HepG2 (cell line): ENCODE measurements around the gene LRRC19. TPM values are rescaled to one million over a fixed set of nuclear protein-coding genes. Genes with fewer than 3 reads are reported as not detected.
A peak's percentile ranks its signal among the peaks of the same experiment; 100 is the strongest.

ENCODE experiments used
- CCAR2 ChIP-seq: fragments of 200-400 bp; formaldehyde crosslinking; optimal IDR thresholded peaks from 2 replicates; pipeline ENCODE3; 2018; ENCODE audit warnings: low read depth, mild to moderate bottlenecking, low read length, moderate library complexity
- CSRNP2 ChIP-seq: sonication (generic); formaldehyde crosslinking; conservative IDR thresholded peaks from 2 replicates; pipeline ENCODE4 v1.8.0; 2022; ENCODE audit warnings: low read depth, missing genetic modification reagents
- IRX3 ChIP-seq: sonication (generic); formaldehyde crosslinking; IDR thresholded peaks from 2 replicates; pipeline ENCODE4 v1.8.1; 2023; ENCODE audit warnings: mild to moderate bottlenecking, low read depth, missing genetic modification reagents, borderline replicate concordance
- MYPOP ChIP-seq: sonication (generic); formaldehyde crosslinking; IDR thresholded peaks from 2 replicates; pipeline ENCODE4 v1.8.1; 2023; ENCODE audit warnings: mild to moderate bottlenecking, moderate library complexity, missing genetic modification reagents
- PRPF4 ChIP-seq: fragments of 200-400 bp; formaldehyde crosslinking; IDR thresholded peaks from 2 replicates; pipeline ENCODE4 v1.6.1; 2016; ENCODE audit warnings: low read length, low read depth; ENCODE audit not compliant: poor library complexity, severe bottlenecking
- RFXANK ChIP-seq: IDR thresholded peaks from 2 replicates; pipeline ENCODE4 v1.6.1; 2016
- THAP8 ChIP-seq: sonication (generic); formaldehyde crosslinking; IDR thresholded peaks from 2 replicates; pipeline ENCODE4 v1.5.1; 2020; ENCODE audit warnings: missing genetic modification reagents, mild to moderate bottlenecking, borderline replicate concordance
- ZBTB2 ChIP-seq: sonication (generic); formaldehyde crosslinking; IDR thresholded peaks from 2 replicates; pipeline ENCODE4 v1.8.0; 2022; ENCODE audit warnings: low read depth, missing genetic modification reagents
- ZBTB46 ChIP-seq: sonication (generic); formaldehyde crosslinking; IDR thresholded peaks from 2 replicates; pipeline ENCODE4 v1.4.0; 2020; ENCODE audit warnings: mild to moderate bottlenecking, missing genetic modification reagents, borderline replicate concordance
- ZNF121 ChIP-seq: sonication (generic); formaldehyde crosslinking; IDR thresholded peaks from 2 replicates; pipeline ENCODE4 v1.5.0; 2020; ENCODE audit warnings: mild to moderate bottlenecking, missing genetic modification reagents
- ZNF280B ChIP-seq: sonication (generic); formaldehyde crosslinking; IDR thresholded peaks from 2 replicates; pipeline ENCODE4 v1.5.0; 2020; ENCODE audit warnings: missing genetic modification reagents, mild to moderate bottlenecking, borderline replicate concordance
- ZNF33B ChIP-seq: sonication (generic); formaldehyde crosslinking; IDR thresholded peaks from 2 replicates; pipeline ENCODE4 v1.5.1; 2020; ENCODE audit warnings: mild to moderate bottlenecking, missing genetic modification reagents
- ZNF790 ChIP-seq: sonication (generic); formaldehyde crosslinking; IDR thresholded peaks from 2 replicates; pipeline ENCODE4 v1.8.0; 2022; ENCODE audit warnings: missing genetic modification reagents, mild to moderate bottlenecking, borderline replicate concordance
- polyA plus RNA-seq, 8 experiments: library from polyadenylated mRNA; depleted of rRNA in 3 of 8; stranded (reverse) in 7 of 8; unstranded in 1 of 8; fragments of >200 nt; fragmentation: Illumina TruSeq in 4 of 8; extraction: Trizol in 4 of 8; gene quantifications; 2 replicates each; pipeline versions ENCODE4 v1.2.1 to v1.2.3, GENCODE V29; 2011 to 2016; ENCODE audit warnings: low read depth in 4 of 8, missing spikeins in 1 of 8, mixed read lengths in 1 of 8; ENCODE audit not compliant: insufficient read depth in 1 of 8
- total RNA-seq, 5 experiments: library from RNA; depleted of rRNA; stranded (reverse); fragments of >200 nt; fragmentation: Illumina TruSeq; extraction: Trizol; gene quantifications; 2 replicates each; pipeline ENCODE4 v1.2.3, GENCODE V29; 2016; ENCODE audit warnings: low read depth in 1 of 5

The LRRC19 gene
- total and polyA plus RNA-seq, 2 of the 13 experiments (the other 11 are each of a cell fraction or from before 2014, with no cell fraction given), result not detected

- no peak for TF ChIP-seq MYPOP
- TF ChIP-seq ZNF121 (CRISPR knock-in tag), result no peak; the same call in 1 of the 2 replicates
- no peak for TF ChIP-seq CSRNP2
- TF ChIP-seq PRPF4, result no peak
- no peak for TF ChIP-seq ZNF790 (CRISPR knock-in tag)
- 0 out of 2 replicates have a peak, but pooled peaks have one; percentile 43 for TF ChIP-seq IRX3 (CRISPR knock-in tag)
- TF ChIP-seq ZBTB2 (CRISPR knock-in tag), result no peak
- TF ChIP-seq ZBTB46 (CRISPR knock-in tag), result 0 out of 2 replicates have a peak, but pooled peaks have one; percentile 71
- TF ChIP-seq CCAR2, result no peak
- no peak for TF ChIP-seq ZNF280B
- TF ChIP-seq ZNF33B (CRISPR knock-in tag), result no peak
- no peak for TF ChIP-seq RFXANK (CRISPR knock-in tag)
- no peak for TF ChIP-seq THAP8 (CRISPR knock-in tag)
These were observed 58.4 kb downstream of the LRRC19 start, which contains the start of gene PLAA (continued) for GRCh38 chr9:26946753-26947727.
